Neural cell (in vitro differentiated cells): ENCODE measurements around the gene ZSWIM5. TPM values are rescaled to one million over a fixed set of nuclear protein-coding genes. Genes with fewer than 3 reads are reported as not detected.

Experiments used
- H2AFZ ChIP-seq: fragments of 200-600, 300-800 bp; sonication (generic), shearing (Covaris generic); 2 replicates; pipeline ENCODE4 v1.6.0; 2014; ENCODE audit warnings: low read depth, mild to moderate bottlenecking, antibody characterized with exemption, low read length, moderate library complexity
- H3F3A ChIP-seq: fragments of 200-600 bp; shearing (Covaris generic); 2 replicates; pipeline ENCODE4 v1.6.1; 2016; ENCODE audit warnings: mild to moderate bottlenecking, moderate library complexity, mixed read lengths, antibody characterized with exemption, low read length; ENCODE audit not compliant: insufficient read depth, poor library complexity, severe bottlenecking
- H3K27ac ChIP-seq: fragments of 200-600, 300-800 bp; sonication (generic), shearing (Covaris generic); 2 replicates; pipeline ENCODE4 v1.5.1; 2014; ENCODE audit warnings: mild to moderate bottlenecking, low read length, moderate library complexity
- H3K27me3 ChIP-seq: fragments of 300-800, 200-600 bp; sonication (generic), shearing (Covaris generic); 2 replicates; pipeline ENCODE4 v1.6.0; 2014; ENCODE audit warnings: mild to moderate bottlenecking, low read depth, low read length, moderate library complexity; ENCODE audit not compliant: insufficient read depth
- H3K36me3 ChIP-seq: fragments of 300-800, 200-600 bp; sonication (generic), shearing (Covaris generic); 2 replicates; pipeline ENCODE4 v1.5.1; 2014; ENCODE audit warnings: mild to moderate bottlenecking, antibody characterized with exemption, low read length, moderate library complexity; ENCODE audit not compliant: insufficient read depth
- H3K4me2 ChIP-seq: fragments of 300-800, 200-600 bp; sonication (generic), shearing (Covaris generic); 2 replicates; pipeline ENCODE4 v1.6.0; 2014; ENCODE audit warnings: mild to moderate bottlenecking, low read length
- H3K4me3 ChIP-seq: fragments of 300-800, 200-600 bp; sonication (generic), shearing (Covaris generic); 2 replicates; pipeline ENCODE4 v1.5.1; 2014; ENCODE audit warnings: mild to moderate bottlenecking, low read length, moderate library complexity
- H3K79me2 ChIP-seq: fragments of 200-600 bp; shearing (Covaris generic); replicated peaks from 2 replicates; pipeline ENCODE4 v1.6.0; 2014; ENCODE audit warnings: mild to moderate bottlenecking, low read length, moderate library complexity; ENCODE audit not compliant: insufficient read depth
- H3K9ac ChIP-seq: fragments of 300-800, 200-600 bp; sonication (generic), shearing (Covaris generic); 2 replicates; pipeline ENCODE4 v1.6.1; 2016; ENCODE audit warnings: mild to moderate bottlenecking, low read length, mixed read lengths
- H3K9me2 ChIP-seq: fragments of 200-600 bp; shearing (Covaris generic); 2 replicates; pipeline ENCODE4 v1.6.1; 2016; ENCODE audit warnings: mild to moderate bottlenecking, low read length, mixed read lengths; ENCODE audit not compliant: insufficient read depth
- H3K9me3 ChIP-seq: fragments of 200-600, 300-800 bp; sonication (generic), shearing (Covaris generic); 2 replicates; pipeline ENCODE4 v1.6.1; 2016; ENCODE audit warnings: mild to moderate bottlenecking, mixed run types, low read length, moderate library complexity, mixed read lengths
- H4K20me1 ChIP-seq: fragments of 200-600 bp; shearing (Covaris generic); 2 replicates; pipeline ENCODE4 v1.6.1; 2016; ENCODE audit warnings: mild to moderate bottlenecking, mixed run types; ENCODE audit not compliant: insufficient read depth
- EP300 ChIP-seq: fragments of 450-650 bp; conservative IDR thresholded peaks from 2 replicates; pipeline ENCODE4 v1.6.1; 2014; ENCODE audit warnings: antibody characterized with exemption, mild to moderate bottlenecking, moderate library complexity; ENCODE audit not compliant: poor library complexity, severe bottlenecking
- EZH2 ChIP-seq: fragments of 200-600, 300-800 bp; shearing (Covaris generic), sonication (generic); IDR thresholded peaks from 2 replicates; pipeline ENCODE4 v1.6.1; 2014; ENCODE audit warnings: antibody characterized with exemption, low read length, borderline replicate concordance, mild to moderate bottlenecking; ENCODE audit not compliant: insufficient read depth, poor library complexity, severe bottlenecking
- MXI1 ChIP-seq: fragments of 450-650 bp; conservative IDR thresholded peaks from 2 replicates; pipeline ENCODE4 v1.6.1; 2014; ENCODE audit warnings: antibody characterized with exemption, mild to moderate bottlenecking; ENCODE audit not compliant: poor library complexity, severe bottlenecking
- POLR2AphosphoS5 ChIP-seq: IDR thresholded peaks from 2 replicates; pipeline ENCODE4 v1.6.1; 2012
- RAD21 ChIP-seq: fragments of 450-650 bp; conservative IDR thresholded peaks from 2 replicates; pipeline ENCODE4 v1.6.1; 2014; ENCODE audit warnings: antibody characterized with exemption, mild to moderate bottlenecking, moderate library complexity
- SMC3 ChIP-seq: fragments of 450-650 bp; conservative IDR thresholded peaks from 2 replicates; pipeline ENCODE4 v1.6.1; 2014; ENCODE audit warnings: antibody characterized with exemption, mild to moderate bottlenecking, moderate library complexity; ENCODE audit not compliant: poor library complexity
- TAF1 ChIP-seq: IDR thresholded peaks from 2 replicates; pipeline ENCODE4 v1.6.1; 2012; ENCODE audit warnings: low read depth
- polyA plus RNA-seq: library from polyadenylated mRNA; depleted of rRNA; stranded (reverse); fragments of >200 nt; gene quantifications from 2 replicates; pipeline ENCODE4 v1.2.3, GENCODE V29; 2014
- TF ChIP-seq, protein P1 (sequence below): fragments of 450-650 bp; IDR thresholded peaks from 2 replicates; pipeline ENCODE4 v1.5.1; 2014; ENCODE audit warnings: antibody characterized with exemption, mild to moderate bottlenecking, moderate library complexity; ENCODE audit not compliant: poor library complexity, severe bottlenecking
- TF ChIP-seq, protein P2 (sequence below): IDR thresholded peaks from 2 replicates; pipeline ENCODE4 v1.6.1; 2012; ENCODE audit warnings: borderline replicate concordance

Gene ZSWIM5
- polyA plus RNA-seq, 1 donor from 2014 or later: 27.2 TPM

DNA sequence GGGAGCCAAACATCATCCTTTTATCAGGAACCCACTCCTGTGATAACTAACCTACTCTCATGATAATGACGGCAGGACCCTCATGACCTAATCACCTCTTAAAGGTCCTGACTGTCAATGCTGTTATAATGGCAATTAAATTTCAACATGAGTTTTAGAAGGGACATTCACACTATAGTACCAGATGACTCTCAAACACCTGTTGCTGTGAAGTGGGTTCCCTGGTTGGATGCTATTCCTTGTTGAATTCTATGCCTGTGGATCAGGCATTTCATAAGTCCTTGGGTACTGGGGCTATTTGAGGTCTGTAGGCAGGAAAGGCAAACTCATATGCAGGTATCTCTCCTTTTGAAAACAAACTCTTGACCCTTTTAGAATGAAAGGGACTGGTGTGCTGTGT, 7.5 kb upstream of the ZSWIM5 start:
- Histone ChIP-seq H3K4me2 (no peak overlapping the region), H3K9me3 (no peaks in the 10 kb centered on the region), H2AFZ (no peak overlapping the region), H3K27me3 (no peaks in the 10 kb centered on the region), H3K9ac (no peak overlapping the region), H3K79me2 (no peaks in the 10 kb centered on the region), H3K9me2 (no peaks in the 10 kb centered on the region), H4K20me1 (no peaks in the 10 kb centered on the region), H3K36me3 (no peaks in the 10 kb centered on the region), H3K4me3 (no peak overlapping the region), H3F3A (no peaks in the 10 kb centered on the region), H3K27ac (no peak overlapping the region)
- TF ChIP-seq, protein P1, sequence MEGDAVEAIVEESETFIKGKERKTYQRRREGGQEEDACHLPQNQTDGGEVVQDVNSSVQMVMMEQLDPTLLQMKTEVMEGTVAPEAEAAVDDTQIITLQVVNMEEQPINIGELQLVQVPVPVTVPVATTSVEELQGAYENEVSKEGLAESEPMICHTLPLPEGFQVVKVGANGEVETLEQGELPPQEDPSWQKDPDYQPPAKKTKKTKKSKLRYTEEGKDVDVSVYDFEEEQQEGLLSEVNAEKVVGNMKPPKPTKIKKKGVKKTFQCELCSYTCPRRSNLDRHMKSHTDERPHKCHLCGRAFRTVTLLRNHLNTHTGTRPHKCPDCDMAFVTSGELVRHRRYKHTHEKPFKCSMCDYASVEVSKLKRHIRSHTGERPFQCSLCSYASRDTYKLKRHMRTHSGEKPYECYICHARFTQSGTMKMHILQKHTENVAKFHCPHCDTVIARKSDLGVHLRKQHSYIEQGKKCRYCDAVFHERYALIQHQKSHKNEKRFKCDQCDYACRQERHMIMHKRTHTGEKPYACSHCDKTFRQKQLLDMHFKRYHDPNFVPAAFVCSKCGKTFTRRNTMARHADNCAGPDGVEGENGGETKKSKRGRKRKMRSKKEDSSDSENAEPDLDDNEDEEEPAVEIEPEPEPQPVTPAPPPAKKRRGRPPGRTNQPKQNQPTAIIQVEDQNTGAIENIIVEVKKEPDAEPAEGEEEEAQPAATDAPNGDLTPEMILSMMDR: no peak
- no peak for TF ChIP-seq EZH2
- TF ChIP-seq POLR2AphosphoS5: no peak
- no peak for TF ChIP-seq EP300

DNA sequence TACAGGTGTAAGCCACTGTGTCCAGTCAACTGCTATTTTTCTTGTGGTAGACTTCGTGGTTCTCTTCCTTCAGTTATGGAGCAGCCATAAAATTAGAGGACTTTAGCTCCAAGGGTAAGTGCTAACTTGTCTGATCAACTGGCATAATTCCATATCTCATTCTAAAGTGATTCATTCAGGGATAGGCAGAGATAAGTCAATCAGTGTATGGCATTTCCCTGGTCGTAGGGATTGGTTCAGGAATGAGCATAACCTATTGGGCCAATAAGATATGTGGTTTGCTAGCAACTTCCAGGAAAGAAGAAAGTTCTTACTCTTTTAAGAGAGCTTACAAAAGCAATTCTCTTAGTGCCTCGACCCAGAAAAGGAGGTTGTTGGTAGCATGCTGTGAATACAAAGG, 4.7 kb upstream of the ZSWIM5 start:
- H3K4me2 ChIP-seq: no peak overlapping the region
- no peaks in the 10 kb centered on the region for H3K9me2 ChIP-seq
- H3K27me3 ChIP-seq: no peaks in the 10 kb centered on the region
- H3K79me2 ChIP-seq: no peaks in the 10 kb centered on the region
- no peak overlapping the region for H3K4me3 ChIP-seq
- no peak overlapping the region for H3K27ac ChIP-seq
- TF ChIP-seq, protein P1: no peak
- TF ChIP-seq TAF1 (no peak), EP300 (no peak), EZH2 (no peak), RAD21 (no peak), POLR2AphosphoS5 (no peak), SMC3 (no peak), MXI1 (no peak)
- TF ChIP-seq, protein P2, sequence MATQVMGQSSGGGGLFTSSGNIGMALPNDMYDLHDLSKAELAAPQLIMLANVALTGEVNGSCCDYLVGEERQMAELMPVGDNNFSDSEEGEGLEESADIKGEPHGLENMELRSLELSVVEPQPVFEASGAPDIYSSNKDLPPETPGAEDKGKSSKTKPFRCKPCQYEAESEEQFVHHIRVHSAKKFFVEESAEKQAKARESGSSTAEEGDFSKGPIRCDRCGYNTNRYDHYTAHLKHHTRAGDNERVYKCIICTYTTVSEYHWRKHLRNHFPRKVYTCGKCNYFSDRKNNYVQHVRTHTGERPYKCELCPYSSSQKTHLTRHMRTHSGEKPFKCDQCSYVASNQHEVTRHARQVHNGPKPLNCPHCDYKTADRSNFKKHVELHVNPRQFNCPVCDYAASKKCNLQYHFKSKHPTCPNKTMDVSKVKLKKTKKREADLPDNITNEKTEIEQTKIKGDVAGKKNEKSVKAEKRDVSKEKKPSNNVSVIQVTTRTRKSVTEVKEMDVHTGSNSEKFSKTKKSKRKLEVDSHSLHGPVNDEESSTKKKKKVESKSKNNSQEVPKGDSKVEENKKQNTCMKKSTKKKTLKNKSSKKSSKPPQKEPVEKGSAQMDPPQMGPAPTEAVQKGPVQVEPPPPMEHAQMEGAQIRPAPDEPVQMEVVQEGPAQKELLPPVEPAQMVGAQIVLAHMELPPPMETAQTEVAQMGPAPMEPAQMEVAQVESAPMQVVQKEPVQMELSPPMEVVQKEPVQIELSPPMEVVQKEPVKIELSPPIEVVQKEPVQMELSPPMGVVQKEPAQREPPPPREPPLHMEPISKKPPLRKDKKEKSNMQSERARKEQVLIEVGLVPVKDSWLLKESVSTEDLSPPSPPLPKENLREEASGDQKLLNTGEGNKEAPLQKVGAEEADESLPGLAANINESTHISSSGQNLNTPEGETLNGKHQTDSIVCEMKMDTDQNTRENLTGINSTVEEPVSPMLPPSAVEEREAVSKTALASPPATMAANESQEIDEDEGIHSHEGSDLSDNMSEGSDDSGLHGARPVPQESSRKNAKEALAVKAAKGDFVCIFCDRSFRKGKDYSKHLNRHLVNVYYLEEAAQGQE: no peak
- no peak overlapping the region for H3K9ac ChIP-seq
- no peaks in the 10 kb centered on the region for H3K36me3 ChIP-seq
- no peak overlapping the region for H2AFZ ChIP-seq
- no peaks in the 10 kb centered on the region for H4K20me1 ChIP-seq
- H3K9me3 ChIP-seq: no peaks in the 10 kb centered on the region
- H3F3A ChIP-seq: peaks cover 7% of the 10 kb centered on the region
